ENCODE results near the gene TTYH3.

DNA sequence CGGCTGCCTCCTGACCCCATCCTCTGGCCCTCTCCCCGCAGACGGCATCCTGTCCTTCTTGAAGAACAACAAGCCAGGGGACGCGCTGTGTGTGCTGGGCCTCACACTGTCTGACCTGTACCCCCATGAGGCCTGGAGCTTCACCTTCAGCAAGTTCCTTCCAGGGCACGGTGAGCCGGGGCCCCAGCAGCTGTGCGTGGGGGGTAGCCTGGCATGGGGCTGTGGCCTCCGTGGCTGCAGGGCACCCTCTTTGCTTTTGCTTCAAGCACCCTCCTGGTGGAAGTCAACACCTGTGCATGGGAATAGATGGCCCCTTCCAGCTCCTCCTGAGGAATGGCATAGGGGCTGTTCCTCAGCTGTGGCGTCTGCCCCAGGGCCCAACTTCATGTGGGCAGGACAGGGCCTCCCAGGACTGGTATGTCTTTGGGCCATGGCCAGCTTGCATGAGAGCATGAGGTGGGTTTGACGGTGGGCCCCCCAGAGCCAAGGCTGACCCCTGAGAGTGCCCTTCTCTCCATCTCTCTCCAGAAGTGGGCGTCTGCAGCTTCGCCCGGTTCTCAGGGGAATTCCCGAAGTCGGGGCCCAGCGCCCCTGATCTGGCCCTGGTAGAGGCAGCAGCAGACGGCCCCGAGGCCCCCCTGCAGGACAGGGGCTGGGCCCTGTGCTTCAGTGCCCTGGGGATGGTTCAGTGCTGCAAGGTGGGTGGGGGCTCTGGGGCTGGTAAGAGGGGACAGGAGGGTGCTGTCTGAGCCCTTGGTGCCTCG lies 76.9 kb downstream of the TTYH3 start:
- TF ChIP-seq, protein P1, sequence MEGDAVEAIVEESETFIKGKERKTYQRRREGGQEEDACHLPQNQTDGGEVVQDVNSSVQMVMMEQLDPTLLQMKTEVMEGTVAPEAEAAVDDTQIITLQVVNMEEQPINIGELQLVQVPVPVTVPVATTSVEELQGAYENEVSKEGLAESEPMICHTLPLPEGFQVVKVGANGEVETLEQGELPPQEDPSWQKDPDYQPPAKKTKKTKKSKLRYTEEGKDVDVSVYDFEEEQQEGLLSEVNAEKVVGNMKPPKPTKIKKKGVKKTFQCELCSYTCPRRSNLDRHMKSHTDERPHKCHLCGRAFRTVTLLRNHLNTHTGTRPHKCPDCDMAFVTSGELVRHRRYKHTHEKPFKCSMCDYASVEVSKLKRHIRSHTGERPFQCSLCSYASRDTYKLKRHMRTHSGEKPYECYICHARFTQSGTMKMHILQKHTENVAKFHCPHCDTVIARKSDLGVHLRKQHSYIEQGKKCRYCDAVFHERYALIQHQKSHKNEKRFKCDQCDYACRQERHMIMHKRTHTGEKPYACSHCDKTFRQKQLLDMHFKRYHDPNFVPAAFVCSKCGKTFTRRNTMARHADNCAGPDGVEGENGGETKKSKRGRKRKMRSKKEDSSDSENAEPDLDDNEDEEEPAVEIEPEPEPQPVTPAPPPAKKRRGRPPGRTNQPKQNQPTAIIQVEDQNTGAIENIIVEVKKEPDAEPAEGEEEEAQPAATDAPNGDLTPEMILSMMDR (conservative IDR thresholded peaks at IDR 0.05; ENCODE audit: low read depth, low read length), result no peak
- TF ChIP-seq EZH2 (IDR thresholded peaks at IDR 0.05; ENCODE audit: low read length, unreplicated experiment) (no peak), EZH2phosphoT487 (IDR thresholded peaks at IDR 0.05; ENCODE audit: borderline replicate concordance, low read length) (no peak)
